ENCODE data around the gene FTO. TPM values are rescaled to one million over a fixed set of nuclear protein-coding genes. Genes with fewer than 3 reads are reported as not detected.
A peak's percentile ranks its signal among the peaks of the same experiment; 100 is the strongest.

FTO gene
- total and polyA plus RNA-seq, 12 donors, result 17.8 to 310 (median 156) TPM

DNA sequence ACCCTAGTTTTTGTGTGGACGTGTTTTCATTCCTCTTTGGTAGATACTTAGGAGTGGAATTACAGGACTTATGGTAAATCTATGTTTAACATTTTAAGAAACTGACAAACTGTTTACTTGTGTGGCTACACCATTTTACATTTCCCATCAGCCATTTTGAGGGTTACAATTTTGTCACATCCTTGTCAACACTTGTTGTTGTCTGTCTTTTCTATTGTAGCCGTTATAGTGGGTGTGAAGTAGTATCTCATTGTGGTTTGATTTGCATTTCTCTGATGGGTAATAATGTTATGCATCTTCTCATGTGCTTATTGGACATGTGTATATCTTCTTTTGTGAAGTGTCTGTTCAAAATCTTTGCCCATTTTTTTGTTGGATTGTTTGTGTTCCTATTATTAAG is 4.5 kb downstream of the FTO start:
- 85 to 91% (median 88%) methylated on average over 2 of the region's 2 CpGs for WGBS, 4 donors
- no peaks in the 10 kb centered on the region for H3K27me3 ChIP-seq
- no peaks in the 10 kb centered on the region for H3K9me3 ChIP-seq (replicated peaks in 1 of 3)
- H3K36me3 ChIP-seq (replicated peaks in 1 of 2), result no peaks in the 10 kb centered on the region
- no peak for DNase-seq
- H3K4me1 ChIP-seq (replicated peaks in 1 of 2), result peaks cover 17 to 40% of the 10 kb centered on the region in 2 donors
- intact Hi-C loops (cut with DNase I), result no loop called here
- H3K4me3 ChIP-seq, result no peak overlapping the region
- H3K27ac ChIP-seq, result no peak overlapping the region
- TF ChIP-seq, protein P1, sequence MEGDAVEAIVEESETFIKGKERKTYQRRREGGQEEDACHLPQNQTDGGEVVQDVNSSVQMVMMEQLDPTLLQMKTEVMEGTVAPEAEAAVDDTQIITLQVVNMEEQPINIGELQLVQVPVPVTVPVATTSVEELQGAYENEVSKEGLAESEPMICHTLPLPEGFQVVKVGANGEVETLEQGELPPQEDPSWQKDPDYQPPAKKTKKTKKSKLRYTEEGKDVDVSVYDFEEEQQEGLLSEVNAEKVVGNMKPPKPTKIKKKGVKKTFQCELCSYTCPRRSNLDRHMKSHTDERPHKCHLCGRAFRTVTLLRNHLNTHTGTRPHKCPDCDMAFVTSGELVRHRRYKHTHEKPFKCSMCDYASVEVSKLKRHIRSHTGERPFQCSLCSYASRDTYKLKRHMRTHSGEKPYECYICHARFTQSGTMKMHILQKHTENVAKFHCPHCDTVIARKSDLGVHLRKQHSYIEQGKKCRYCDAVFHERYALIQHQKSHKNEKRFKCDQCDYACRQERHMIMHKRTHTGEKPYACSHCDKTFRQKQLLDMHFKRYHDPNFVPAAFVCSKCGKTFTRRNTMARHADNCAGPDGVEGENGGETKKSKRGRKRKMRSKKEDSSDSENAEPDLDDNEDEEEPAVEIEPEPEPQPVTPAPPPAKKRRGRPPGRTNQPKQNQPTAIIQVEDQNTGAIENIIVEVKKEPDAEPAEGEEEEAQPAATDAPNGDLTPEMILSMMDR (IDR thresholded peaks at IDR 0.05), result no peak
- TF ChIP-seq POLR2A (IDR thresholded peaks at IDR 0.05), result no peak

DNA sequence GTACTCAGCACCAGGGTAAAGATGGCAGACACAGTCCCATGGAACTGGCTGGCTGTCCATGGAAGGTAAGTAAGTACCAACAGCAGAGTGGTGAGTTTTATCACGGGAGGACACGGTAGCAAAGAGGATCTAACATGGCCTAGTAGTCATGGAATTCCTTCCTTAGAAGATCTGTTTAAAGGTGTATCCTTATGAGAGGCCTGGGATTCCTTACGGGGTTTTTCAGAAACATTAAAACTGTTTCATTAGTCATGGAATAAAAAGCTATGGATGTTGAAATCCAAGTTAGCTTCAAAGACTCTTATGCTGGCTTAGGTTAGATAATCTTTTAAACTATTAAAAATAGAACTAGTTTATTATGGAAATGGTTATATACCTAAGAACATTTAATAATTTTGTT is 7.4 kb downstream of the FTO start:
- DNase-seq, result no peak
- H3K4me1 ChIP-seq (replicated peaks in 1 of 2), result peaks cover 34 to 51% of the 10 kb centered on the region in 2 donors
- TF ChIP-seq, protein P1 (IDR thresholded peaks at IDR 0.05), result no peak
- intact Hi-C loops (cut with DNase I), result no loop called here
- no peak overlapping the region for H3K4me3 ChIP-seq
- H3K27me3 ChIP-seq, result no peaks in the 10 kb centered on the region
- no peaks in the 10 kb centered on the region for H3K36me3 ChIP-seq (replicated peaks in 1 of 2)
- no peak overlapping the region for H3K27ac ChIP-seq
- no peaks in the 10 kb centered on the region for H3K9me3 ChIP-seq (replicated peaks in 1 of 3)
- WGBS, 4 donors, result 82 to 94% (median 92%) methylated on average over 3 of the region's 3 CpGs

DNA sequence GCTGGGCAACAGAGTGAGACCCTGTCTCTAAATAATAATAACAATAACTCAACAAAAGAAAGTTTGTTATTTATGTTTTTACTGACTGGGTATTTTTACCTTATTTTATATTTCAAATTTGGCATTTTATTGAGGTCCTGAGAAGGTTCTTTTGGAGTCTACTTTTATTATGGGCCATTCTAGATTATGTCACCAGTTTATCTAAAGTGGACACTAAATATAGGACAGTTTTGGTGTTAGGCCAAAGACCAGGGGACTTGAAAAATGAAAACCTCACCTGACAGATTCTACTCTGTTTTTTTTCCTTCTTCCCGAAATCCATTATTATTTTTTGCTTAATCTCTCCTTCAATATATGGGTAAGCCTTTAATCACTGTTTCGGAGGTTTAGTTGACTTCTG is 8.1 kb downstream of the FTO start:
- no peaks in the 10 kb centered on the region for H3K27me3 ChIP-seq
- no peak for TF ChIP-seq POLR2A (IDR thresholded peaks at IDR 0.05)
- TF ChIP-seq, protein P1 (IDR thresholded peaks at IDR 0.05), result no peak
- DNase-seq, result no peak
- intact Hi-C loops (cut with DNase I), result no loop called here
- no peak overlapping the region for H3K4me3 ChIP-seq
- no peaks in the 10 kb centered on the region for H3K9me3 ChIP-seq (replicated peaks in 1 of 3)
- WGBS, 4 donors, result 93 to 97% (median 94%) methylated on average over 2 of the region's 2 CpGs
- no peaks in the 10 kb centered on the region for H3K36me3 ChIP-seq (replicated peaks in 1 of 2)
- peaks cover 34 to 52% of the 10 kb centered on the region in 2 donors for H3K4me1 ChIP-seq (replicated peaks in 1 of 2)
- H3K27ac ChIP-seq, result no peak overlapping the region

- H3K27ac ChIP-seq, result peak overlapping the region in 4 of 5 donors; percentile 4 to 62 (median 40)
- no peak for TF ChIP-seq POLR2A (IDR thresholded peaks at IDR 0.05)
- TF ChIP-seq, protein P1 (IDR thresholded peaks at IDR 0.05), result no peak
- no peaks in the 10 kb centered on the region for H3K27me3 ChIP-seq
- WGBS, 4 donors, result 44 to 55% (median 52%) methylated on average over 3 of the region's 3 CpGs
- H3K36me3 ChIP-seq (replicated peaks in 1 of 2), result no peaks in the 10 kb centered on the region
- no peaks in the 10 kb centered on the region for H3K9me3 ChIP-seq (replicated peaks in 1 of 3)
- intact Hi-C loops (cut with DNase I), result no loop called here
- no peak for DNase-seq
- H3K4me3 ChIP-seq, result no peak overlapping the region
- peaks cover 34 to 65% of the 10 kb centered on the region in 2 donors for H3K4me1 ChIP-seq (replicated peaks in 1 of 2)
Observed at GRCh38 chr16:53713403-53714204, 9.6 kb downstream of the FTO start.

Data from adrenal gland (tissue), 12 donors.